Endothelial cell of umbilical vein (primary cell): ENCODE measurements around the gene C8G. TPM values are rescaled to one million over a fixed set of nuclear protein-coding genes. Genes with fewer than 3 reads are reported as not detected.

Experiments used
- BruUV-seq: library from RNA; stranded (reverse); fragments of 400-500 nt; replicated peaks from 2 replicates; lab custom pipeline; 2021; lab: Mats Ljungman, UMichigan
- CTCF ChIA-PET: fragments of 300-600, 350-600 bp; sonication (Branson Sonifier 250); formaldehyde crosslinking; loops from one replicate; lab custom pipeline; 2021; ENCODE audit warnings: antibody characterized with exemption, inconsistent platforms; lab: Charles Lee
- POLR2A ChIA-PET: fragments of 300-600, 350-600 bp; sonication (Branson Sonifier 250); formaldehyde crosslinking; loops from one replicate; lab custom pipeline; 2021; ENCODE audit warnings: antibody characterized with exemption, inconsistent platforms; lab: Charles Lee
- DNase-seq: peaks from one replicate; pipeline ENCODE4 v3.0.0-alpha.2; 2011; ENCODE audit warnings: low read depth, low spot score
- FAIRE-seq: peaks from 2 replicates; lab custom pipeline; 2011; peaks lifted over from hg19 to GRCh38; lab: Jason Lieb, UNC
- H2AFZ ChIP-seq: 2 replicates; pipeline ENCODE4 v1.6.0; 2012; ENCODE audit warnings: low read depth, low read length, control low read depth, inconsistent platforms
- H3K27ac ChIP-seq: 2 replicates; pipeline ENCODE4 v1.5.1; 2011; ENCODE audit warnings: low read depth, mild to moderate bottlenecking, control low read depth, low read length, moderate library complexity; ENCODE audit not compliant: insufficient read depth
- H3K27me3 ChIP-seq, 2 experiments: 2 replicates each; pipeline versions ENCODE4 v1.6.0 to v1.6.1; 2011; ENCODE audit warnings: low read length in 2 of 2, mixed read lengths in 1 of 2; ENCODE audit not compliant: control insufficient read depth in 2 of 2, insufficient read depth in 2 of 2
- H3K36me3 ChIP-seq, 2 experiments: 2 replicates in 1 of 2; 3 replicates in 1 of 2; pipeline ENCODE4 v1.5.1; 2011; ENCODE audit warnings: low read length in 2 of 2, mild to moderate bottlenecking in 1 of 2, moderate library complexity in 1 of 2; ENCODE audit not compliant: control insufficient read depth in 2 of 2, insufficient read depth in 2 of 2; ENCODE audit errors: extremely low read depth in 1 of 2
- H3K4me1 ChIP-seq: 3 replicates; pipeline ENCODE4 v1.5.1; 2011; ENCODE audit warnings: mild to moderate bottlenecking, low read length; ENCODE audit not compliant: control insufficient read depth, insufficient read depth; ENCODE audit errors: extremely low read depth
- H3K4me2 ChIP-seq: 2 replicates; pipeline ENCODE4 v1.6.1; 2011; ENCODE audit warnings: low read length, control low read depth, mixed read lengths; ENCODE audit not compliant: insufficient read depth
- H3K4me3 ChIP-seq, 3 experiments: fragments of 200-600 bp in 1 of 3; sonication (generic), shearing (Covaris generic) in 1 of 3; replicated peaks in 1 of 3; 2 replicates each; pipeline ENCODE4 v1.5.1; 2011 to 2016; ENCODE audit warnings: control low read depth in 3 of 3, low read length in 3 of 3, mild to moderate bottlenecking in 2 of 3, inconsistent platforms in 1 of 3, low read depth in 1 of 3, moderate library complexity in 1 of 3; ENCODE audit not compliant: insufficient read depth in 1 of 3
- H3K79me2 ChIP-seq: 2 replicates; pipeline ENCODE4 v1.6.0; 2012; ENCODE audit warnings: low read length, inconsistent platforms; ENCODE audit not compliant: control insufficient read depth, insufficient read depth
- H3K9ac ChIP-seq: replicated peaks from 2 replicates; pipeline ENCODE3; 2011; ENCODE audit warnings: low read length, control low read depth; ENCODE audit not compliant: insufficient read depth; ENCODE audit errors: extremely low read depth
- H3K9me1 ChIP-seq: replicated peaks from 3 replicates; pipeline ENCODE4 v1.6.0; 2011; ENCODE audit warnings: mild to moderate bottlenecking, low read length; ENCODE audit not compliant: control insufficient read depth, insufficient read depth; ENCODE audit errors: extremely low read depth
- H3K9me3 ChIP-seq: replicated peaks from 2 replicates; pipeline ENCODE4 v1.5.1; 2012; ENCODE audit warnings: low read length, inconsistent platforms; ENCODE audit not compliant: control insufficient read depth, insufficient read depth
- H4K20me1 ChIP-seq: replicated peaks from 2 replicates; pipeline ENCODE3; 2011; ENCODE audit warnings: mild to moderate bottlenecking, low read length; ENCODE audit not compliant: control insufficient read depth, insufficient read depth; ENCODE audit errors: extremely low read depth
- EZH2 ChIP-seq: IDR thresholded peaks from 2 replicates; pipeline ENCODE4 v1.6.1; 2012; ENCODE audit warnings: borderline replicate concordance, low read depth, mild to moderate bottlenecking, moderate library complexity, low read length, inconsistent platforms; ENCODE audit not compliant: severe bottlenecking
- FOS ChIP-seq: IDR thresholded peaks from 2 replicates; pipeline ENCODE4 v1.6.1; 2011; ENCODE audit warnings: mild to moderate bottlenecking, low read length, moderate library complexity, borderline replicate concordance; ENCODE audit not compliant: insufficient read depth
- GATA2 ChIP-seq: IDR thresholded peaks from 2 replicates; pipeline ENCODE4 v1.7.0; 2011; ENCODE audit warnings: low read depth, mild to moderate bottlenecking, moderate library complexity, mixed read lengths, low read length; ENCODE audit not compliant: insufficient read length, insufficient read depth
- JUN ChIP-seq: IDR thresholded peaks from 2 replicates; pipeline ENCODE4 v1.6.1; 2011; ENCODE audit warnings: borderline replicate concordance, low read depth; ENCODE audit not compliant: insufficient read length, insufficient read depth
- MAX ChIP-seq: IDR thresholded peaks from 2 replicates; pipeline ENCODE4 v1.6.1; 2011; ENCODE audit not compliant: insufficient read depth, insufficient read length
- MYC ChIP-seq: IDR thresholded peaks from one replicate; pipeline ENCODE4 v1.6.1; 2011; ENCODE audit warnings: mild to moderate bottlenecking, low read depth, low read length
- POLR2A ChIP-seq: IDR thresholded peaks from 2 replicates; pipeline ENCODE4 v1.6.1; 2012; ENCODE audit warnings: low read depth, mild to moderate bottlenecking, control low read depth, low read length
- POLR2AphosphoS5 ChIP-seq: IDR thresholded peaks from 2 replicates; pipeline ENCODE4 v1.6.1; 2012; ENCODE audit warnings: low read depth, mild to moderate bottlenecking, control low read depth, low read length, moderate library complexity; ENCODE audit not compliant: insufficient read depth
- dilution Hi-C: fragments of 300-500 bp; cut with MboI; formaldehyde crosslinking; loops from one replicate; pipeline ENCODE4 v1.15.0; 2019; ENCODE audit warnings: low sequenced_read_pairs; ENCODE audit not compliant: extremely low pct_ligation_motif_present
- intact Hi-C: fragments of 100-400 bp; cut with micrococcal nuclease; formaldehyde crosslinking; loops from one replicate; pipeline ENCODE4 v1.10.0; 2022
- polyA plus RNA-seq, 4 experiments: library from polyadenylated mRNA; depleted of rRNA in 3 of 4; stranded (reverse) in 3 of 4; unstranded in 1 of 4; fragments of >200 nt; gene quantifications; 2 replicates each; pipeline versions ENCODE4 v1.2.1 to v1.2.3, GENCODE V29; 2011 to 2012; ENCODE audit warnings: missing spikeins in 1 of 4
- total RNA-seq: library from RNA; stranded (reverse); gene quantifications from 2 replicates; pipeline ENCODE4 v1.2.3, GENCODE V29; 2021
- TF ChIP-seq, protein P1 (sequence below), 2 donors: IDR thresholded peaks; 1 replicate in 1 of 2; 2 replicates in 1 of 2; pipeline ENCODE4 v1.5.1; 2011; ENCODE audit warnings: low read length in 2 of 2, mild to moderate bottlenecking in 2 of 2, moderate library complexity in 2 of 2, control low read depth in 1 of 2, inconsistent platforms in 1 of 2, low read depth in 1 of 2; ENCODE audit not compliant: insufficient read depth in 1 of 2; ENCODE audit errors: extremely low read depth in 1 of 2

C8G gene
- total and polyA plus RNA-seq, 2 donors (not counting 3 experiments of a cell fraction or from before 2014, with no cell fraction given), result 0.47 to 1.9 TPM

DNA sequence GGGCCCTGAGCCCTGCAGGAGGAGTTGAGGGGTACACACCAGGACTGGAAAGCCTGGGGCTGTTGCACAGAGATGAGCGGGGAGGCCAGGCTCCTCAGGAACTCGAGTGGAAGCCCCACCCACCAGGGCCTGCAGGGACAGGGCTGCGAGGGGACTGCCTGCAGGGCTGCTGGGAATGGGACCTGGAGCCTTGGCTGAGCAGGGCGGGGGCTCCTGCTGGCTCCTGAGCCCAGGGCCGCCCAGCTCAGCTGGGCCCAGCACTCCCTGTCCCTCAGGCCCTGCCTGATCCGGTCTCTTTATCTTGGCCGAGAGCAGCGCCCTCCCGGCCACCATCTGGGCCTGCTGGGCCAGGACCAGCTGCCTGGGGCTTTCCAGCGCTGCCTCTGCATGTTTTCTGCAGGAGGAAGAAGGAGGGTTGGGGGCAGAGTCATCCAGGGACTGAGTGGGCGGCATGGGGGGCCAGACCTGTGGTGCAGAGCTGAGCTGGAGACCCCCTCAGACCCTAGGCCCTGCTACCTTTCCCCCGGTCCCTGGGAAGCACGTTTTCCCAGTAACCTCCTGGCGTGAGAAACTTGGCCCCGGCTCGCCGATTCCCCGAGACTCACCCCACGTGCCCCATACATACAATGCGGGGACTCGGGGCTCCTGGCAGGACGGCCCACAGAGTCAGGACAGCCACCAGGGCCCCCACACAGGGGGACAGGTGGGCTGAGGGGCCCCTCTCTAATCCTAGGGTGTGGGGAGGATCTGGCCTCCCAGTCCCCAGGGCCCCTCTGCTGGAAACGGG lies 16.4 kb downstream of the C8G start:
- H4K20me1 ChIP-seq, result no peaks in the 10 kb centered on the region
- BruUV-seq, result no TSS peak
- FAIRE-seq, result no peak

More for the DNA sequence above, 16.4 kb downstream of the C8G start:
- Histone ChIP-seq H2AFZ (no peak overlapping the region), H3K4me3 (no peak overlapping the region), H3K9ac (no peak overlapping the region), H3K9me3 (no peaks in the 10 kb centered on the region), H3K27ac (no peak overlapping the region), H3K27me3 (no peaks in the 10 kb centered on the region), H3K9me1 (no peaks in the 10 kb centered on the region), H3K4me2 (no peak overlapping the region), H3K36me3 (no peaks in the 10 kb centered on the region), H3K4me1 (no peaks in the 10 kb centered on the region), H3K79me2 (no peaks in the 10 kb centered on the region)
- ChIA-PET CTCF (no interaction called here), POLR2A (no interaction called here)
- intact Hi-C loops (no loop called here), dilution Hi-C loops (no loop called here)
- DNase-seq, result no peak
- TF ChIP-seq POLR2AphosphoS5, result no peak
- no peak for TF ChIP-seq MAX
- TF ChIP-seq GATA2, result no peak
- no peak for TF ChIP-seq FOS
- no peak for TF ChIP-seq MYC
- TF ChIP-seq, protein P1, sequence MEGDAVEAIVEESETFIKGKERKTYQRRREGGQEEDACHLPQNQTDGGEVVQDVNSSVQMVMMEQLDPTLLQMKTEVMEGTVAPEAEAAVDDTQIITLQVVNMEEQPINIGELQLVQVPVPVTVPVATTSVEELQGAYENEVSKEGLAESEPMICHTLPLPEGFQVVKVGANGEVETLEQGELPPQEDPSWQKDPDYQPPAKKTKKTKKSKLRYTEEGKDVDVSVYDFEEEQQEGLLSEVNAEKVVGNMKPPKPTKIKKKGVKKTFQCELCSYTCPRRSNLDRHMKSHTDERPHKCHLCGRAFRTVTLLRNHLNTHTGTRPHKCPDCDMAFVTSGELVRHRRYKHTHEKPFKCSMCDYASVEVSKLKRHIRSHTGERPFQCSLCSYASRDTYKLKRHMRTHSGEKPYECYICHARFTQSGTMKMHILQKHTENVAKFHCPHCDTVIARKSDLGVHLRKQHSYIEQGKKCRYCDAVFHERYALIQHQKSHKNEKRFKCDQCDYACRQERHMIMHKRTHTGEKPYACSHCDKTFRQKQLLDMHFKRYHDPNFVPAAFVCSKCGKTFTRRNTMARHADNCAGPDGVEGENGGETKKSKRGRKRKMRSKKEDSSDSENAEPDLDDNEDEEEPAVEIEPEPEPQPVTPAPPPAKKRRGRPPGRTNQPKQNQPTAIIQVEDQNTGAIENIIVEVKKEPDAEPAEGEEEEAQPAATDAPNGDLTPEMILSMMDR (IDR thresholded peaks at IDR 0.05; ENCODE audit: extremely low read depth in 1 of 2, insufficient read depth in 1 of 2, low read depth in 1 of 2, low read length in 2 of 2), result no peak
- no peak for TF ChIP-seq JUN
- no peak for TF ChIP-seq POLR2A
- TF ChIP-seq EZH2, result no peak
